GM13977 (cell line): ENCODE data around the gene BUB1.
"Not testable (repeated sequence)": the region's sequence is repeated elsewhere in the genome, so short reads cannot be mapped to it uniquely, and the experiment has no call there.

ENCODE experiments used
- DNase-seq: peaks from one replicate; pipeline ENCODE4 v3.0.0; 2012; ENCODE audit warnings: low spot score
- CTCF ChIP-seq: IDR thresholded peaks from 2 replicates; pipeline ENCODE4 v1.5.1; 2012; ENCODE audit warnings: mild to moderate bottlenecking, control low read depth; ENCODE audit not compliant: insufficient read depth; ENCODE audit errors: extremely low read depth, missing control alignments
- in situ Hi-C: fragments of 300-500 bp; cut with MboI; formaldehyde crosslinking; loops from one replicate; pipeline ENCODE4 v1.12.0; 2022; ENCODE audit warnings: low sequenced_read_pairs, low pct_unique_long_range_greater_than_20kb, mixed read lengths, inconsistent platforms; ENCODE audit not compliant: unreplicated experiment

BUB1 gene

DNA sequence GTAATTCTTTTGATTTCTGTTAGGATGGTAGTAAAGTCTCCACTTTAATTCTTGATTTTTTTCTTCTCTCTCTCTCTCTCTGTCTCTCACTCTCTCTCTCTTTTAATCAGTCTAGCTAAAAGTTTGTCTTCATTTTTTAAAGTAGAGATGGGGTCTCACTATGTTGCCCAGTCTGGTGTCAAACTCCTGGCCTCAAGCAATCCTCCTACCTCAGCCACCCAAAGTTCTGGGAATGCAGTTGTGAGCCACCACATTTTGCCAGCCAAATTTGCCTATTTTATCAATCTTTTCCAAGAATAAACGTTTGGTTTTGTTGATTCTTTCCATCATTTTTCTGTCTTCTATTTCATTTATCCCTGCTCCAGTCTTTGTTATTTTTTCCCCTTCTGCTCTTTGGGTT, 30.6 kb upstream of the BUB1 start:
- no peak for TF ChIP-seq CTCF
- no peak for DNase-seq
- in situ Hi-C loops = no loop called here

- in situ Hi-C loops = no loop called here
- no peak for DNase-seq
Measured at GRCh38 chr2:110707386-110707965, 29.6 kb upstream of the BUB1 start.

DNA sequence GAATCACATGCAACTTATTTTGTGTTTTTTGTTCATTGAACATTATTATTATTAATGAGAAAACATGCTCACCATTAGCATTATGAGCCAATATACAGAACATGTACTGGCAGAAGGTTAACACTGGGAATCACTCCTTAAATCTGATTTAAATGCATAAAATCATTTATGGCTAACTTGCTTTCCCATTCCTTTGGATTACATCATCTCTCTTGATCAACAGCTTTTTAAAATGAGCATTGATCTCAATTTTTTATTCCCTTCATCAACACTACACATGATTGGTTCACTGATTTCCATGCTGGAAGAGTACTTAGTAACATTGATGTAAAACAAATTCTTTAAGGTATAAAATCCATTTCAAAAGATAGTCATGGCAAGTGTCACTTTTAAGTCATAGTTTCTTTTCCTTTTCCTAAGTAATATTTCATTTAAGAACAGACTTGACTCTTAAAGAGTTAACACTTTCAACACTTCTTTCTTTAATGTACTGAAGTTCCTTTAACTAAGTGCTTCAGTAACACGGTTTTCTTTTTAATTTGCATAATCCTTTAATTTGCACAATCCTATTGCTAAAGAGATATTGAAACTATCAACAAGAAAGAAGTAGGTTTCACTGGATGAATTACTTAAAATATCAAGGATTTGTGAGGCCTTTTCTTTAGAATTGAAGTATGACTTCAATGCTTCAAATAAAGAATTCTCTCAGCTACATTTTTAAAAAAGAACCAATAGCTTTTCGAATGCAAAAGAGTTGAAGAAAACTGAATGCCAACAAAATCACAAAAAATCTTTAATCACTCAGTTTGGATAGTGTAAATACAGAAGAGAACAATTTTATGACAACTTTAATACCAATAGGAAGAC, 24.9 kb upstream of the BUB1 start:
- in situ Hi-C loops = no loop called here
- TF ChIP-seq CTCF = no peak
- DNase-seq = no peak

More at GRCh38 chr2:110707386-110707965, 29.6 kb upstream of the BUB1 start:
- TF ChIP-seq CTCF = no peak

GRCh38 chr2:110698253-110698652, 20.4 kb upstream of the BUB1 start:
- in situ Hi-C loops, DNase-seq: not testable (repeated sequence)

GRCh38 chr2:110695146-110695898, 17.5 kb upstream of the BUB1 start:
- in situ Hi-C loops, DNase-seq: not testable (repeated sequence)

DNA sequence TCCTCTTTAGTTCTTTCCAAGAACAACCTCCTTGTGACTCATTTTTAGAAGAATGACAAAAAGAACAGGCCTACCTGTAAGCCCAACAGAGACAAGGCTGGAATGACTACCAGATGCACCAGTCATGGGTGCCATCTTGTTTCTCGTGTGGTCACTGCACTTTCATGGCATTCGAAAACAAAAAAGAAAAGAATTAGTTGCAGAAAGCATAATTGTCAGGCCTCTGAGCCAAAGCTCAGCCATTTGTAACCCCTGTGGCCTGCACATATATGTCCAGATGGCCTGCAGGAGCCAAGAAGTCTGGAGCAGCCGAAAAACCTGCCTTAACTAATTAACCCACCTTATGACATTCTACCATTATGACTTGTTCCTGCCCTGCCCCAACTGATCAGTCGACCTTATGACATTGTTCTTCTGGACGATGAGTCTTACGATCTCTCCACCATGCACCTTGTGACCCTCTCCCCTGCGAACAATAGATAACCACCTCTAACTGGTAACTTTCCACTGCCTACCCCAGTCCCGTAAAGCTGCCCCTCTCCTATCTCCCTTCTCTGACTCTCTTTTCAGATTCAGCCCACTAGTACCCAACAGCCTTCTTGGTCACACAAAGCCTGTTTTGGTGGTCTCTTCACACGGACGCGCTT, 13.9 kb upstream of the BUB1 start:
- in situ Hi-C loops = no loop called here
- DNase-seq = no peak
- TF ChIP-seq CTCF = no peak

DNA sequence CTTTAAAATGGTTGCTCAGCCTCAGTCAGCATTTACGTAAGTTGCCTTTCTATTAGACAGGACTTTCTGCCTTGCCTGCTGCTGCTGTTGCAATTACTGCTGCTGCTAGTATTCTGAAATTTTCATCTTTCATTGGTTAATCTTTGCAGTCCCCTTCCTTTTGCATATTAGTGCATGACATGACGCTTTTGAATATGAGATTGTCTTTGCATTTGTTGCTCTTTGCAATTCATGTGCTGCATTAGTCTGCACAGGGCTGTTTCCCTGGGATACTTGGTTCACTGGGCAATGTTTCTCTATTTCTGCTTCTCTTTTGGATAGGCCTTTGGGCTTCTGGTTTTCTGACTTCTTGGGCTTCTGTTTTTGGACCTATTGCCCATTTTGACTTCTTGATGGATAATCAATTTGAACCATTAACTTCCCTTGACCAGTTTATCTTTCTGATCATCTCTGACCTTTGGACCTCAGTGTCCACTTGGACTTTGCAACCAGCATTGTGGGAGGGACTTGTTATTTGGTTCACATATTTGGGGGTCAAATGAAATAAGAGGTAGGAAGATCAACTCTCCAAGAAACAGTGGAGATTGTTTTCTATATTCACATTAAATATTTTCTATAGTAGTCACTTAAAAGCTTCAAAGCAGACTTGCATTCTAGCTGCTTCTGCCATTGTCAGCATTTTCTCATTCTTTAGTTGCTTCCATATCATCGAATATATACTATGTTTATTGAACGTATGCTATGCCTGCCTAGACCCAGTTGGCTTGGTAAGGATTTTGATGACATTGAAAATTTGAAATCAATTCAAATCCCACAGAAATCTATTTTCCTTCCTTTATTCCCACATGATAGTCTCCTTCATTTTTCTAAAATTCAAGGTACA, 12.5 kb upstream of the BUB1 start:
- TF ChIP-seq CTCF = no peak
- in situ Hi-C loops = no loop called here
- DNase-seq = no peak
